Body of pancreas (tissue), 4 donors: ENCODE results near the gene DMD.

ENCODE experiments used
- CTCF ChIP-seq, 7 experiments: fragments of 450-650 bp in 4 of 7; fragments of 200-600 bp in 3 of 7; sonication (generic) in 3 of 7; IDR thresholded peaks; one replicate each; pipeline ENCODE4 v1.5.1; 2016 to 2019; ENCODE audit warnings: antibody characterized with exemption in 7 of 7
- POLR2A ChIP-seq, 3 donors: fragments of 450-650 bp; IDR thresholded peaks; one replicate each; pipeline ENCODE4 v1.6.1; 2016; ENCODE audit warnings: antibody characterized with exemption in 3 of 3, mild to moderate bottlenecking in 2 of 3

GRCh38 chrX:33188881-33189280 is 22.5 kb downstream of the DMD start:
- TF ChIP-seq CTCF (IDR thresholded peaks at IDR 0.05) (no peak), POLR2A (IDR thresholded peaks at IDR 0.05) (no peak)
